Measurements from ENCODE around the gene TNIP1. TPM values are rescaled to one million over a fixed set of nuclear protein-coding genes. Genes with fewer than 3 reads are reported as not detected.

Gene TNIP1
- total RNA-seq, 1 donor from 2014 or later, result 54.6 TPM

GRCh38 chr5:151042453-151043093, 38.3 kb downstream of the TNIP1 start:
- TF ChIP-seq CTCF (IDR thresholded peaks at IDR 0.05), result no peak
- H3K4me1 ChIP-seq, result peaks cover 5 to 15% of the 10 kb centered on the region in 2 donors
- H3K9me3 ChIP-seq, result no peaks in the 10 kb centered on the region
- H3K27ac ChIP-seq, result no peak overlapping the region
- intact Hi-C loops (cut with DNase I), result no loop called here
- H3K4me3 ChIP-seq, result no peak overlapping the region
- no peaks in the 10 kb centered on the region for H3K27me3 ChIP-seq
- peaks cover 54 to 70% of the 10 kb centered on the region in 2 donors for H3K36me3 ChIP-seq
- no peak for DNase-seq (ENCODE audit: low spot score in 2 of 2)

DNA sequence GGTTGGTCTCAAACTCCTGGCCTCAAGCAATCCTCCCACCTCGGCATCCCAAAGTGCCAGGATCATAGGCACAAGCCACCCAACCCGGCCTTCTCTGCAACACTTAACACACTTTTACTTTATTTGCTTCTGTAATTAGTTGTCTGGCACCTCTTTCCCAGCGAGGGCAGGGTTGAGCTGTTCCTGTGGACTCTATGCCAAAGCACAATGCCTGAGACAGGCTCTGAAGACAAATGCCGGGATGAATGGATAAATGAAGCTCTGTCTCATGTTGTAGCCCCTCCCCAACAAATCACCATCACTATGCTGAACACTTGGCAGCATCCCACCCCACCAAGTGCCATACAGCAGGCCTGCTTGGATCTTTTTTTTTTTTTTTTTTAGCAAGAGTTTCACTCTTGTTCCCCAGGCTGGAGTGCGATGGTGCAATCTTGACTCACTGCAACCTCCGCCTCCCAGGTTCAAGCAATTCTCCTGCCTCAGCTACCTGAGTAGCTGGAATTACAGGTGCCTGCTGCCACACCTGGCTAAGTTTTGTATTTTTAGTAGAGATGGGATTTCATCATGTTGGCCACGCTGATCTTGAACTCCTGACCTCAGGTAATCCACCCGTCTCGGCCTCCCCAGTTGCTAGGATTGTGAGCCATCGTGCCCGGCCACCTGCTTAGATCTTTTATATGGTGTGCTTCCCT, 39.1 kb downstream of the TNIP1 start:
- peaks cover 55 to 67% of the 10 kb centered on the region in 2 donors for H3K36me3 ChIP-seq
- H3K9me3 ChIP-seq, result no peaks in the 10 kb centered on the region
- H3K4me3 ChIP-seq, result no peak overlapping the region
- intact Hi-C loops (cut with DNase I), result no loop called here
- no peak for DNase-seq (ENCODE audit: low spot score in 2 of 2)
- no peak for TF ChIP-seq CTCF (IDR thresholded peaks at IDR 0.05)
- no peak overlapping the region for H3K27ac ChIP-seq
- H3K4me1 ChIP-seq, result peaks cover 5 to 17% of the 10 kb centered on the region in 2 donors
- no peaks in the 10 kb centered on the region for H3K27me3 ChIP-seq

GRCh38 chr5:151040211-151040747, 40.6 kb downstream of the TNIP1 start:
- Histone ChIP-seq H3K9me3 (no peaks in the 10 kb centered on the region), H3K4me3 (no peak overlapping the region), H3K36me3 (peaks cover 60 to 70% of the 10 kb centered on the region in 2 donors), H3K27me3 (no peaks in the 10 kb centered on the region), H3K4me1 (peaks cover 5 to 17% of the 10 kb centered on the region in 2 donors), H3K27ac (peak overlapping the region in 1 of 2 donors; percentile 28)
- intact Hi-C loops (cut with DNase I), result no loop called here
- no peak for DNase-seq (ENCODE audit: low spot score in 2 of 2)
- no peak for TF ChIP-seq CTCF (IDR thresholded peaks at IDR 0.05)

DNA sequence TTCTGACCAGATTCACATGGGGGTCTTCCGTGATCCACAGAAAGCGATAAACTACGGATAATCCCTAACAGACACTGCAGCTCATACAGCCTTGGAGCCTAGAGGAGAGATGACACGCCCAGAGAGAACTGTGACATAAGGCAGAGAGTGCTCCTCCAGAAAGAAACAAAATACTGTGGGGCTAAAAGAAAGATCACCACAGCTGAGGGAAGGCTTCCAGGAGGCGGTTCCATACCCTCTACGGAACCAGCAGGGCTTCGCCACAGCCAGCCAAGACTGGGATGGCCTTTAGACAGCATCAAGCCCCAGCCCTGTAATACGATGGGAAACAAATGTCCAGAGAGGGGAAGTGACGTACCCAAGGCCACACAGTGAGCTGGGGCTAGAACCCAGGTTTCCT, 41.2 kb downstream of the TNIP1 start:
- Histone ChIP-seq H3K4me3 (no peak overlapping the region), H3K27ac (peak overlapping the region in 1 of 2 donors; percentile 78), H3K4me1 (peaks cover 5 to 17% of the 10 kb centered on the region in 2 donors), H3K36me3 (peaks cover 61 to 70% of the 10 kb centered on the region in 2 donors), H3K9me3 (no peaks in the 10 kb centered on the region), H3K27me3 (no peaks in the 10 kb centered on the region)
- no peak for TF ChIP-seq CTCF (IDR thresholded peaks at IDR 0.05)
- no peak for DNase-seq (ENCODE audit: low spot score in 2 of 2)
- intact Hi-C loops (cut with DNase I), result no loop called here

- no peak for TF ChIP-seq CTCF (IDR thresholded peaks at IDR 0.05)
- intact Hi-C loops (cut with DNase I), result no loop called here
Observed at GRCh38 chr5:151038801-151039238, 42.0 kb downstream of the TNIP1 start.

More at GRCh38 chr5:151038801-151039238, 42.0 kb downstream of the TNIP1 start:
- H3K27me3 ChIP-seq, result no peaks in the 10 kb centered on the region
- no peak for DNase-seq (ENCODE audit: low spot score in 2 of 2)
- H3K9me3 ChIP-seq, result no peaks in the 10 kb centered on the region
- H3K4me1 ChIP-seq, result peaks cover 5 to 17% of the 10 kb centered on the region in 2 donors
- no peak overlapping the region for H3K4me3 ChIP-seq
- peaks cover 66 to 75% of the 10 kb centered on the region in 2 donors for H3K36me3 ChIP-seq
- H3K27ac ChIP-seq, result peak overlapping the region; percentile 69 to 78
